Ecto neural progenitor cell (in vitro differentiated cells): ENCODE measurements around the gene TSPAN14.
"Not testable (repeated sequence)": the region's sequence is repeated elsewhere in the genome, so short reads cannot be mapped to it uniquely, and the experiment has no call there.

ENCODE experiments used
- DNase-seq: peaks from one replicate; pipeline ENCODE4 v3.0.0-alpha.2; 2018; ENCODE audit warnings: low spot score

The TSPAN14 gene

GRCh38 chr10:80453842-80454512 lies at the start of gene TSPAN14:
TSPAN14 (plus strand) TSS chr10:80454310; CDS start chr10:80489234, 34,924 bp downstream.
- peak; percentile 88 for DNase-seq

- no peak for DNase-seq
Measured at GRCh38 chr10:80405035-80405434, 49.1 kb upstream of the TSPAN14 start.

GRCh38 chr10:80405626-80406025 lies 48.5 kb upstream of the TSPAN14 start:
- no peak for DNase-seq

- DNase-seq = no peak
Measured at GRCh38 chr10:80406204-80406603, 47.9 kb upstream of the TSPAN14 start.

- peak; percentile 64 for DNase-seq
Measured at GRCh38 chr10:80407812-80408241, 46.3 kb upstream of the TSPAN14 start.

- DNase-seq = peak; percentile 96
Measured at GRCh38 chr10:80408242-80409101, 45.6 kb upstream of the TSPAN14 start, which contains the start of gene PRXL2A. PRXL2A (plus strand) TSS chr10:80408551; CDS start chr10:80420468, 11,917 bp downstream.

GRCh38 chr10:80409121-80409520 lies 45.0 kb upstream of the TSPAN14 start:
- no peak for DNase-seq

- DNase-seq = no peak
Measured at GRCh38 chr10:80410122-80410521, 44.0 kb upstream of the TSPAN14 start.

GRCh38 chr10:80410578-80411145 lies 43.4 kb upstream of the TSPAN14 start:
- DNase-seq = no peak

GRCh38 chr10:80411267-80411668 lies 42.8 kb upstream of the TSPAN14 start:
- DNase-seq = no peak

GRCh38 chr10:80411681-80412220 lies 42.4 kb upstream of the TSPAN14 start:
- DNase-seq = no peak

GRCh38 chr10:80412486-80412885 lies 41.6 kb upstream of the TSPAN14 start:
- DNase-seq = no peak

GRCh38 chr10:80413271-80413996 lies 40.7 kb upstream of the TSPAN14 start:
- DNase-seq = no peak

GRCh38 chr10:80414142-80414895 lies 39.8 kb upstream of the TSPAN14 start:
- no peak for DNase-seq

- no peak for DNase-seq
Measured at GRCh38 chr10:80415734-80416478, 38.2 kb upstream of the TSPAN14 start.

- no peak for DNase-seq
Measured at GRCh38 chr10:80416479-80417098, 37.5 kb upstream of the TSPAN14 start.

GRCh38 chr10:80417256-80417655 lies 36.9 kb upstream of the TSPAN14 start:
- not testable (repeated sequence) for DNase-seq

- no peak for DNase-seq
Measured at GRCh38 chr10:80421050-80421706, 32.9 kb upstream of the TSPAN14 start.
